Activated CD4-positive, CD25-positive, alpha-beta regulatory T cell treated with anti-CD3 and anti-CD28 coated beads, Interleukin-2, amount 50 U/mL, for 16 hours (primary cell): ENCODE measurements around the gene MAPK8IP1.
"Not testable (repeated sequence)": the region's sequence is repeated elsewhere in the genome, so short reads cannot be mapped to it uniquely, and the experiment has no call there.

Experiments used
- DNase-seq: peaks from one replicate; pipeline ENCODE4 v3.0.0-alpha.2; 2020; ENCODE audit warnings: low read depth, low spot score

MAPK8IP1 gene

GRCh38 chr11:45885274-45885920 lies at the start of gene MAPK8IP1:
Gene MAPK8IP1 (plus strand): TSS chr11:45885651. CDS start chr11:45885821, 170 bp downstream.
- peak; percentile 13 for DNase-seq

GRCh38 chr11:45839204-45839603 lies 46.2 kb upstream of the MAPK8IP1 start:
- DNase-seq: no peak

DNA sequence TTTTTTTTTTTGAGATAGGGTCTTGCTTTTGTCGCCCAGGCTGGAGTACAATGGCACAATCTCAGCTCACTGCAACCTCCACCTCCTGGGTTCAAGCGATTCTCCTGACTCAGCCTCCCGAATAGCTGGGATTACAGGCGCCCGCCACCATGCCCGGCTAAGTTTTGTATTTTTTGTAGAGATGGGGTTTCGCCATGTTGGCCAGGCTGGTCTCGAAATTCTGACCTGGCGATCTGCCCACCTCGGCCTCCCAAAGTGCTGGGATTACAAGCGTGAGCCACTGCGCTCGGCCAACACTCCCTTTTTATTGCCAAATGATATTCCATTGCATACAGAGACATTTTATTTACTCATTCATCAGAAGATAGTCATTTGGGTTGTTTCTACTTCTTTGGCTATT lies 45.2 kb upstream of the MAPK8IP1 start:
- not testable (repeated sequence) for DNase-seq

GRCh38 chr11:45843158-45843924 lies 42.1 kb upstream of the MAPK8IP1 start:
- peak; percentile 83 for DNase-seq

- no peak for DNase-seq
Observed at GRCh38 chr11:45844822-45845578, 40.5 kb upstream of the MAPK8IP1 start.

DNA sequence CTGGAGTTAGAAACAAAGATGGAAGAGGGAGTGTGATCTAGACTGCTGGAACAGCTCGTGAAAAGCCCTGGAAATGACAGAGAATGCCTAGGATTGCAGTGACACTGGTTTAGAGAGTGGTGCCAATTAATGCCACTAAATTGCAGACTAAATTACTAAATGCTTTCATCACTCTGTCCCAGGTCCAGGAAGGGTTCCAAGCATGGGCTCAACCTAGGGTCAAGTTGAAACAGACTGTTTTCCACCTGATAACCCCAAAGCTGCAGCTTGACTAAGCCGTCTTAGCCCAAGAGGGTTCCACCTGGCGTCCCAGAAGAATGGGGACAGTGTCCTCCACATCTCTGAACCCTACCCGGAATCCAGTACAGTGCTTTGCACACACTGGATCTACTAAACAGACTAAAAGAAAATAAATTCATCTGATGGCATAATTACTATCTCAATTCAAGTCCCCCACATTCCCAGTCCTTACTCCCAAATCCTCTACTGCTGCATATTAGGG lies 39.2 kb upstream of the MAPK8IP1 start:
- no peak for DNase-seq

GRCh38 chr11:45846974-45847910 lies 38.2 kb upstream of the MAPK8IP1 start, which contains the start of gene CRY2:
Gene CRY2 (plus strand): TSS chr11:45847475. CDS start chr11:45847491, 16 bp downstream.
- peak; percentile 99 for DNase-seq

- no peak for DNase-seq
Observed at GRCh38 chr11:45847911-45848316, 37.5 kb upstream of the MAPK8IP1 start.

DNA sequence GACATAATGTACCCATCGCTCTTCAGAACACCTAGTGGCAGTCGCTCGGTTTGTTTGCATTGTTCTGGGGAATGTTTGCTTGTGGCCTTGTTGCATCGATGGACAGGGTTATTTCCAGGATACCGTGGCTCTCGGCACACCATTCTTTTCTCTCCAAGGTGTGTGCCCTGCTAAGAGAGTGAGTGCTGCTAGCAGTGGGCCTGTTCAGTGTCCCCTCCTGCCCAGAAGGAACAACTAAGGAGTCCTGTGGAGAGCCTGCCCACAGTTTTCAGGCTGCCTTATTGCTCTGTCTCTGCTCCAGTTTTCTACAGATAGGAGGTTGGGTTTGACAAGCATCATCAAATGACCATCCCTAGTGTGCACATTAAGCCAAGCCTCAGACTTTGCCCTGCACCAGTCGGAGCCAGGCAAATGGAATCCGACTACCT lies 36.8 kb upstream of the MAPK8IP1 start:
- no peak for DNase-seq

- DNase-seq: no peak
Observed at GRCh38 chr11:45850446-45850845, 35.0 kb upstream of the MAPK8IP1 start.

DNA sequence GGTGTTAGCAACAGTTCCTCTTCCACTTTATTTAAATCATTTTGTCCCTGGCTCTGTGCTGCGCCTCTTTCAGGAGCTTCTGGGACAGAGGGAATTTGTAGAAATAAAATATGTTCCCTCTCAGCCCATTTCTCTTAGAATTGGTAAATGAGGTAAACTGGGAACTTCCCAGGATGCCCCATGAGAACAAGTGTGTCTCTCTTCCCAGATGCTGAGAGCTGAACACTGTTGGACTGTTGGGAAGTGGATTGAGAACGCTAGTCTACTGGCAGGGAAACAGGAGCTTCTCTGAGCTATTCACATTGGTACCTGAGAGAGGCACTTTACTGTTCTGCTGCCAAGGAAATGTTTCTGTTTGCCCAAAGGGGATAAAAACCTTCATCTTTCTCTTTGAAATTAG lies 34.2 kb upstream of the MAPK8IP1 start:
- DNase-seq: no peak

- no peak for DNase-seq
Observed at GRCh38 chr11:45852018-45852711, 33.3 kb upstream of the MAPK8IP1 start.

- no peak for DNase-seq
Observed at GRCh38 chr11:45852712-45853101, 32.7 kb upstream of the MAPK8IP1 start.

DNA sequence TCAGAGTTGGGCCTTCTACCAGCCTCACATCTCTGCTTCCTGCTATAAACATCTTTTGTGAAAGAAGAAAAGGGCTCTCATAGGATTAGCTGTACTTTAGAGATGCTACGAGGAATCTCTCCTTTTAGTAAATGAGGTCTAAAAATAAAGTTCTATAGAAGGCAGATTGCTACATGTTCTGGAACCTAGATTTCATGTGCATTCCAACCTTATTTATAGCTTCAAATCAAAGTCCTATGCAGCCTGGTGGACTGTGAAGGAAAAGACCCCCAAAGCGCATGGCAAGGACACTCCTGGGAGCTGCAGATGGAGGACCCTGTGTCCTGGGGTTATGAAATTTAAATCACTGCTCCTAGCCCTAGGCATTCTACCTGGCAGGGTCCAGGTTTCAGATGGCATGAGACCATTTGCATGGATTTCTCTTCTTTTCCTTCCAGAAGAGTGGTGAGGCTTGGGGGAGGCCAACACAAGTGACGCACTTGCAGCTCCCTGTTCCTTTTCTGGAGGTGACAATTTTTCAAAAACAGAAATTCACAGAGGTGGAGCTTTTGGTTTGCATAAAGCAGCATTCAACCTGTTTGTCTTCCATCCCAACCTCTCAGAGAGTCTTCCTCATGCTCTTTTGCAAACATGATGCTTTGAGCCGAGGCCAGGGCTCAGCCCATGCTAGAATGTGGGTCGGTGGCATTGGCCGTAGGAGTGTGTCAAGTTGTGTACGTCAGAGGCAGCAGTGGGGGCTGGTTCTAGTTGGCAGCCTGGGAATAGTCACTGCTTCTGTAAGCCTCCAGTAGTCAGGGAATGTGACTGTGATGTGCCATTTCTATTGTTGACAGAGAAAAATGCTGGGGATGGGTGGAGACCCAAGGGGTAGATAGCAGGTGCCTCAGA lies 31.9 kb upstream of the MAPK8IP1 start:
- DNase-seq: no peak

- DNase-seq: no peak
Observed at GRCh38 chr11:45855308-45855707, 30.1 kb upstream of the MAPK8IP1 start.

DNA sequence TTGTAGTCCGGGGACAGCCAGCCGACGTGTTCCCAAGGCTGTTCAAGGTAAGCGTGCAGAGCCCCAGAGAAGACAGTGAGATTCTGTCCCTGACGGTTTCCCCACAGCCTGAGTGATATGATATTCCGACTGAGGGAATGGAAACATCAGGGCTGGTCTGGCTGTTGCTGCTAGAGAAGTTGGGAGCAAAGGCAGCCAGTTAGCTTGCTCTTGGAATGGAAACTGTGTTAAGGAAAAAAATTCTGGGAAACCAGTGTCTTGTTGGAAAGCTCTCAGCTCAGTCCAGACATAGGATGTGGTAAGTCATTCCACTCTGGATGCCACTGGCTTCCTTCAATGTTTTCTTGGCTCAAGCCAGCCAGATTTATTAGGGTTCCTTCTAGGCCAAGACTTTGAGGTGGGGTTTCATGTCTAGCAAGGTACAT lies 29.4 kb upstream of the MAPK8IP1 start:
- no peak for DNase-seq

DNA sequence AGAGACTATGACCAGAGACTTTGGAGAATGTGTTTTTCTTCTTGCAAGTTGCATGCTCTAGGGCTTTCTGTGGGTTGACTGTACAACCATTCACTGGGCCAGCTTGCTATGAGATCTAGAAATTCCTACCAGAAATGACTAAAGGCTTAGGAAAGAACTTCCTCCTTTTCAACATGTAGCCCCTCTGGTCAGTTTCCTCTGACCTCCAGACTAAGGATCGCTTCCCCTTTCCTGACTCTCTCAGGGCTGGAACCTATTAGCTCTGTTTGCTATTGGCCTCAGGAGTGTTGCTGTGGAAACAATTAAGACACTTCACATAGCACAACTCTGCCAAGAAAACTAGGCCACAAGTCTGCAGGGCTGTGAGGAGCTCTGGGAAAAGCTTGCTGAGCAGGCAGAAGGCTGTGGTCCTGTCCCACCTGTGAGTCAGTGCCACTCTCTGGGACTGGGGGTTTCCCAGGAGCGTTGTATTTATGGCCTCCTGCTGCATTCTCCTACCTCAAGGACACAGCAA lies 27.4 kb upstream of the MAPK8IP1 start:
- no peak for DNase-seq

DNA sequence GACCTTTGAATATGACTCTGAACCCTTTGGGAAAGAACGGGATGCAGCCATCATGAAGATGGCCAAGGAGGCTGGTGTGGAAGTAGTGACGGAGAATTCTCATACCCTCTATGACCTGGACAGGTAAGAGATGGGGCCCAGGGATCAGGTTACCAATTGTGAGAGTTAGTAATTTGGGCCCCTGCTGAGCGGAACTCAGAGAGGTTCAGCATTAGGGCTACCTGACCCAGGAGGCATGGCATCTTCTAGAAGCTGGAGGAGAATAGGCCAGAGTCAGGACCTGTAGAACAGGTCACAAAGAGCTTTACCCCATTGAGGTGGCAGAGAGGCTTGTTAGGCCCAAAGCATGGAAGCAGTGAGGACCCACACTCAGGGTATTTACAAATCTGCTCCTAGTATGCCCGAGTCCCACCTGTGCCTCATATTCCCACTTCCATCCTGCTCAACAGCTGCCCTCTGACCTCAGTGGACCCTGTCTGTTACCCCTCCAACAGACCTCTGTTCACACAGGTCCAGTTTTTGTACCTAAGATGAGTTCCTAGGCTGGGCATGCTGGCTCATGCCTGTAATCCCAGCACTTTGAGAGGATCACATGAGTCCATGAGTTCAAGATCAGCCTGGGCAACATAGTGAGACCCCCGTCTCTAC lies 26.6 kb upstream of the MAPK8IP1 start:
- no peak for DNase-seq
